CD4-positive, alpha-beta memory T cell (primary cell): Measurements from ENCODE around the gene C6orf15. TPM values are rescaled to one million over a fixed set of nuclear protein-coding genes. Genes with fewer than 3 reads are reported as not detected.
A peak's percentile ranks its signal among the peaks of the same experiment; 100 is the strongest.

Source experiments
- CTCF ChIA-PET: fragments of 350-600 bp; sonication (Branson Sonifier 250); formaldehyde crosslinking; loops from one replicate; lab custom pipeline; 2021; ENCODE audit warnings: inconsistent platforms; ENCODE audit not compliant: partially characterized antibody; lab: Charles Lee
- POLR2A ChIA-PET: fragments of 350-600 bp; sonication (Branson Sonifier 250); formaldehyde crosslinking; loops from one replicate; lab custom pipeline; 2021; ENCODE audit not compliant: partially characterized antibody; lab: Charles Lee
- DNase-seq, 5 donors: peaks; one replicate each; pipeline versions ENCODE4 v3.0.0 to v3.0.0-alpha.2; 2020 to 2022; ENCODE audit warnings: mixed read lengths in 1 of 5
- H3K27ac ChIP-seq: one replicate; pipeline ENCODE4 v1.7.0; 2013; ENCODE audit warnings: low read depth, low read length
- H3K27me3 ChIP-seq: 2 replicates; pipeline ENCODE4 v1.7.0; 2013; ENCODE audit warnings: mild to moderate bottlenecking, low read length, moderate library complexity; ENCODE audit not compliant: insufficient read depth
- H3K36me3 ChIP-seq: 2 replicates; pipeline ENCODE4 v1.7.0; 2013; ENCODE audit warnings: mild to moderate bottlenecking, low read length, moderate library complexity; ENCODE audit not compliant: insufficient read depth
- H3K4me1 ChIP-seq: 2 replicates; pipeline ENCODE4 v1.7.0; 2013; ENCODE audit warnings: mild to moderate bottlenecking, low read length, moderate library complexity; ENCODE audit not compliant: insufficient read depth
- H3K4me3 ChIP-seq, 2 donors: one replicate each; pipeline ENCODE4 v1.7.0; 2013; ENCODE audit warnings: low read length in 2 of 2, mild to moderate bottlenecking in 1 of 2
- H3K9me3 ChIP-seq, 2 donors: one replicate each; pipeline ENCODE4 v1.7.0; 2013; ENCODE audit warnings: low read length in 2 of 2, control low read depth in 1 of 2; ENCODE audit not compliant: control insufficient read depth in 1 of 2
- H3K27ac Mint-ChIP-seq, 7 donors: one replicate each; pipeline ENCODE4 v1.8.0; 2020 to 2021; ENCODE audit warnings: mixed read lengths in 7 of 7, mild to moderate bottlenecking in 6 of 7, inconsistent platforms in 3 of 7, moderate library complexity in 3 of 7
- H3K27me3 Mint-ChIP-seq, 2 donors: one replicate each; pipeline ENCODE4 v1.8.0; 2020 to 2021; ENCODE audit warnings: mixed read lengths in 2 of 2
- H3K36me3 Mint-ChIP-seq, 2 donors: one replicate each; pipeline ENCODE4 v1.8.0; 2020 to 2021; ENCODE audit warnings: mixed read lengths in 2 of 2, inconsistent platforms in 1 of 2, mild to moderate bottlenecking in 1 of 2
- H3K4me1 Mint-ChIP-seq, 4 donors: one replicate each; pipeline ENCODE4 v1.8.0; 2020 to 2021; ENCODE audit warnings: mixed read lengths in 4 of 4, mild to moderate bottlenecking in 1 of 4
- H3K4me3 Mint-ChIP-seq, 8 donors: one replicate each; pipeline ENCODE4 v1.8.0; 2020 to 2021; ENCODE audit warnings: mixed read lengths in 8 of 8, mild to moderate bottlenecking in 7 of 8, moderate library complexity in 6 of 8, inconsistent platforms in 3 of 8
- H3K9me3 Mint-ChIP-seq, 8 donors: one replicate each; pipeline ENCODE4 v1.8.0; 2020 to 2021; ENCODE audit warnings: mixed read lengths in 8 of 8, mild to moderate bottlenecking in 5 of 8, inconsistent platforms in 3 of 8, moderate library complexity in 1 of 8
- intact Hi-C: fragments of 100-400 bp; cut with micrococcal nuclease; formaldehyde crosslinking; loops from one replicate; pipeline ENCODE4 v1.15.1; 2023
- polyA plus RNA-seq, 2 donors: library from polyadenylated mRNA; unstranded; fragments of 300-500 nt; fragmentation: Illumina TruSeq; gene quantifications; one replicate each; pipeline ENCODE4 v1.2.3, GENCODE V29; 2021
- total RNA-seq, 2 experiments: library from RNA; stranded (reverse); gene quantifications; one replicate each; pipeline ENCODE4 v1.2.3, GENCODE V29; 2021

Gene C6orf15
- total and polyA plus RNA-seq, 4 experiments from 2014 or later = not detected

GRCh38 chr6:31156641-31157040 is 44.3 kb upstream of the C6orf15 start:
- peaks cover 22% of the 10 kb centered on the region for H3K4me1 ChIP-seq
- H3K36me3 ChIP-seq = no peaks in the 10 kb centered on the region
- H3K9me3 ChIP-seq = no peaks in the 10 kb centered on the region
- Mint-ChIP-seq H3K9me3 (no peaks in the 10 kb centered on the region), H3K27ac (peak overlapping the region in 2 of 7 donors; percentile 10 to 67), H3K4me3 (peak overlapping the region in 2 of 8 donors; percentile 34 to 88), H3K36me3 (peaks cover 7 to 12% of the 10 kb centered on the region in 2 donors), H3K27me3 (no peaks in the 10 kb centered on the region), H3K4me1 (peaks cover 13 to 34% (median 23%) of the 10 kb centered on the region in 4 donors)
- intact Hi-C loops = no loop called here
- H3K27me3 ChIP-seq = no peaks in the 10 kb centered on the region
- no peak for DNase-seq
- no peak overlapping the region for H3K4me3 ChIP-seq
- POLR2A ChIA-PET = interaction anchor here (1.0 kb wide), 1 partner anchor 40 kb away, joined by 3 read pairs; no protein-coding TSS in a partner anchor
- H3K27ac ChIP-seq = no peak overlapping the region
- CTCF ChIA-PET = interaction anchor here (1.4 to 2.0 kb wide), 2 partner anchors 9 to 11 kb away, joined by 3 to 5 read pairs; no protein-coding TSS in a partner anchor

- no peaks in the 10 kb centered on the region for H3K9me3 Mint-ChIP-seq
- DNase-seq = no peak
- Histone ChIP-seq H3K27ac (no peak overlapping the region), H3K4me1 (peaks cover 14% of the 10 kb centered on the region), H3K4me3 (no peak overlapping the region), H3K36me3 (no peaks in the 10 kb centered on the region), H3K27me3 (no peaks in the 10 kb centered on the region), H3K9me3 (no peaks in the 10 kb centered on the region)
- peaks cover 12 to 26% (median 19%) of the 10 kb centered on the region in 4 donors for H3K4me1 Mint-ChIP-seq
- ChIA-PET POLR2A (interaction anchor here (0.5 kb wide), 1 partner anchor 426 kb away, joined by 3 read pairs; no protein-coding TSS in a partner anchor), CTCF (interaction anchor here (1.3 kb wide), 1 partner anchor 37 kb away, joined by 3 read pairs; no protein-coding TSS in a partner anchor)
- H3K36me3 Mint-ChIP-seq = peaks cover 16 to 17% of the 10 kb centered on the region in 2 donors
- intact Hi-C loops = no loop called here
- no peak overlapping the region for H3K27ac Mint-ChIP-seq
- no peaks in the 10 kb centered on the region for H3K27me3 Mint-ChIP-seq
- no peak overlapping the region for H3K4me3 Mint-ChIP-seq
Observed at GRCh38 chr6:31154436-31154835, 42.1 kb upstream of the C6orf15 start.

GRCh38 chr6:31152781-31153180 is 40.4 kb upstream of the C6orf15 start:
- Mint-ChIP-seq H3K27ac (peak overlapping the region in 1 of 7 donors; percentile 43), H3K36me3 (peaks cover 12 to 17% of the 10 kb centered on the region in 2 donors), H3K9me3 (no peaks in the 10 kb centered on the region), H3K4me1 (peaks cover 2 to 11% (median 6%) of the 10 kb centered on the region in 4 donors), H3K27me3 (no peaks in the 10 kb centered on the region), H3K4me3 (no peak overlapping the region)
- Histone ChIP-seq H3K9me3 (no peaks in the 10 kb centered on the region), H3K27ac (no peak overlapping the region), H3K4me3 (no peak overlapping the region), H3K27me3 (no peaks in the 10 kb centered on the region), H3K36me3 (no peaks in the 10 kb centered on the region), H3K4me1 (peaks cover 5% of the 10 kb centered on the region)
- CTCF ChIA-PET = no interaction called here
- POLR2A ChIA-PET = interaction anchor here (0.9 kb wide), 1 partner anchor 215 kb away, joined by 4 read pairs; no protein-coding TSS in a partner anchor
- DNase-seq = no peak
- intact Hi-C loops = no loop called here

GRCh38 chr6:31149827-31150447 is 37.6 kb upstream of the C6orf15 start:
- Mint-ChIP-seq H3K4me3 (no peak overlapping the region), H3K27ac (no peak overlapping the region), H3K4me1 (peaks cover 0 to 1% (median 0%) of the 10 kb centered on the region in 4 donors), H3K27me3 (no peaks in the 10 kb centered on the region), H3K9me3 (no peaks in the 10 kb centered on the region), H3K36me3 (peaks cover 15 to 20% of the 10 kb centered on the region in 2 donors)
- ChIA-PET POLR2A (interaction anchor here (1.3 kb wide), 1 partner anchor 208 kb away, joined by 3 read pairs; no protein-coding TSS in a partner anchor), CTCF (interaction anchor here (0.9 to 2.3 kb wide), 2 partner anchors 9 to 13 kb away, joined by 3 to 7 read pairs; partner anchors contain the start of gene TCF19)
- Histone ChIP-seq H3K4me1 (no peaks in the 10 kb centered on the region), H3K9me3 (no peaks in the 10 kb centered on the region), H3K27me3 (no peaks in the 10 kb centered on the region), H3K36me3 (no peaks in the 10 kb centered on the region), H3K27ac (no peak overlapping the region), H3K4me3 (no peak overlapping the region)
- intact Hi-C loops = no loop called here
- DNase-seq = no peak

DNA sequence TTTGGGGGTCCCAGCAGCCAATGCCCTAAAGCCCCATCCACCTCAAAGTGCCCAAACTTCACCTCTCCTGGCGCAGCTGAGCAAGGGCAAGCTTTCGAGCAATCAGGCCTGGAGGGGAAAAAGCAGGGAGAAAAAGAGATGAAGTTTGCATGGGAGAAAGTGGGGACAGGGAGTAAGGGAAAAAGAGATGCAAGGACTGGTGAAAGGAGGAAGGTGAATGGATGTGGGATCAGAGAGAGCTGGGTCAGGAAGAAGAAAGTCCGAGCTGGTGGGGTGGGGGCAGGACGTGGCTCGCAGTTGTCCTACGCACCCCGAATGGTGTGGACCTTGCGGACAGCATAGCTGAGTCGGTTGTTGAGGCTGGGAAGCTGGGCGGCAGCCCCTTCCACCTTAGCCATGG is 33.0 kb upstream of the C6orf15 start:
- no peaks in the 10 kb centered on the region for H3K9me3 Mint-ChIP-seq
- no peak for DNase-seq
- intact Hi-C loops = no loop called here
- Histone ChIP-seq H3K27ac (no peak overlapping the region), H3K4me3 (no peak overlapping the region), H3K36me3 (no peaks in the 10 kb centered on the region), H3K9me3 (no peaks in the 10 kb centered on the region), H3K27me3 (no peaks in the 10 kb centered on the region), H3K4me1 (no peaks in the 10 kb centered on the region)
- H3K36me3 Mint-ChIP-seq = peaks cover 4 to 12% of the 10 kb centered on the region in 2 donors
- POLR2A ChIA-PET = interaction anchor here (1.0 kb wide), 1 partner anchor 57 kb away, joined by 3 read pairs; no protein-coding TSS in a partner anchor
- H3K27me3 Mint-ChIP-seq = no peaks in the 10 kb centered on the region
- H3K4me3 Mint-ChIP-seq = no peak overlapping the region
- H3K4me1 Mint-ChIP-seq = no peaks in the 10 kb centered on the region
- H3K27ac Mint-ChIP-seq = no peak overlapping the region
- CTCF ChIA-PET = interaction anchor here (1.2 to 3.2 kb wide), 5 partner anchors 8 to 221 kb away, joined by 3 to 16 read pairs (median 3); partner anchors contain the start of genes CCHCR1 and PSORS1C2

DNA sequence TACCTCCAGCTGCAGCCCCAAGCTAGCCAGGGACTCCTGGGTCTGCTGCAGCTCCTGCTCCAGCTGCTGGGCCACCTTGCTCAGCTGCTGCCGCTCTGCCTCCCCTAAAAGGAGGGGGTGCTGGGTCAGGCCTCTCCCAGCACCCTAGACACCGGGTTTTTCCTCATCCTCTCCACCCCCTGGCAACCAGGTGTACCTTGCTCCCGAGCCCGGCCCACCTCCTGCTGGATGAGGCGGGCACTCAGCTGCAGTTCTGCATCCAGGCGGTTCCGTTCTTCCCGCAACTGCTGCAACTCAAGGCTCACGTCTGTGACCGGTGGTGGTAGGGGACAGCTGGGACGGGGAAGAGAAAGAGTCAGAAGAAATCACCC is 32.6 kb upstream of the C6orf15 start:
- H3K36me3 ChIP-seq = no peaks in the 10 kb centered on the region
- intact Hi-C loops = no loop called here
- H3K4me3 ChIP-seq = no peak overlapping the region
- H3K4me3 Mint-ChIP-seq = no peak overlapping the region
- DNase-seq = no peak
- H3K4me1 Mint-ChIP-seq = no peaks in the 10 kb centered on the region
- H3K9me3 Mint-ChIP-seq = no peaks in the 10 kb centered on the region
- H3K9me3 ChIP-seq = no peaks in the 10 kb centered on the region
- H3K4me1 ChIP-seq = no peaks in the 10 kb centered on the region
- ChIA-PET POLR2A (no interaction called here), CTCF (interaction anchor here (1.6 kb wide), 1 partner anchor 222 kb away, joined by 3 read pairs; no protein-coding TSS in a partner anchor)
- no peaks in the 10 kb centered on the region for H3K27me3 Mint-ChIP-seq
- H3K27ac Mint-ChIP-seq = no peak overlapping the region
- no peaks in the 10 kb centered on the region for H3K27me3 ChIP-seq
- H3K36me3 Mint-ChIP-seq = peaks cover 4 to 12% of the 10 kb centered on the region in 2 donors
- no peak overlapping the region for H3K27ac ChIP-seq

- no peaks in the 10 kb centered on the region for H3K36me3 ChIP-seq
- H3K9me3 ChIP-seq = no peaks in the 10 kb centered on the region
- no peak overlapping the region for H3K4me3 ChIP-seq
- POLR2A ChIA-PET = no interaction called here
- intact Hi-C loops = no loop called here
- CTCF ChIA-PET = interaction anchor here (1.4 to 1.6 kb wide), 3 partner anchors 9 to 222 kb away, joined by 3 read pairs; no protein-coding TSS in a partner anchor
- no peak overlapping the region for H3K27ac ChIP-seq
- no peaks in the 10 kb centered on the region for H3K4me1 ChIP-seq
- Mint-ChIP-seq H3K9me3 (no peaks in the 10 kb centered on the region), H3K4me3 (no peak overlapping the region), H3K36me3 (peaks cover 4 to 12% of the 10 kb centered on the region in 2 donors), H3K4me1 (no peaks in the 10 kb centered on the region), H3K27ac (peak overlapping the region in 2 of 7 donors; percentile 22 to 35), H3K27me3 (no peaks in the 10 kb centered on the region)
- DNase-seq = no peak
- no peaks in the 10 kb centered on the region for H3K27me3 ChIP-seq
Observed at GRCh38 chr6:31144296-31144969, 32.1 kb upstream of the C6orf15 start.
